Measurements from ENCODE around the gene HINFP. TPM values are rescaled to one million over a fixed set of nuclear protein-coding genes. Genes with fewer than 3 reads are reported as not detected.

HINFP gene
- total RNA-seq, 1 experiment from 2014 or later, result 38.1 TPM

DNA sequence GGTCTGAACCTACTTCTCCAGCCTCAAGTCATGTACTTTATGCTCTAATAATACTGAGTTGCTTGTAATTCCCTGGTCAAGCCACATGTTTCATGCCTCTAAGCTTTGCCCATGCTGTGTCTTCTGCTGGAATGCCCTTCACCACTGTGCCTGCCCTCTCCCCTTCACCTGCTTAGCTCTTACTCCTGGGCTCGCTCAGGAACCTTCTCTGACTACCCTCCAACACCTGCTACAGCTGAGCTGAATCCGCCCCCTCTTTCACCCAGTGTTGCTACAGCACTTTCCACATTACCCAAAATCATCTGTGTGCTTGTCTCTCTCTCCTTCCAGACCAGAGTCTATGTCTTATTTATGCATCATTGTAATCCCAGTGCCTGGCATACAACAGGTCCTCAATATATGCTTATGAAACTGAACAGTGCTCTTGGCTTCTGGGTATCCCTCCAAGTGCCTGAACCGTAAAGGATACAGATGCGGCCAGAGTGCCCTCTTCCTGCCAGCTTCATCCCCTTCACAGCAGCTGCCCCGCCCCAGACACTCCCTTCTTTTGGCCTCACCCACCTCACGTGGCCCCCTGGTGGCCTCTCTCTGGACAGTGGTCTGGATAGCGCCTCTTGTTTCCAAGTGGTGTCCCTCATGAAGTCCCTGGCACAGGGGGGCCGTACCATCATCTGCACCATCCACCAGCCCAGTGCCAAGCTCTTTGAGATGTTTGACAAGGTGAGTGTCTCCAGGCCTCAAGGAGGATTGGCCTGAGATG is 34.5 kb downstream of the HINFP start:
- ChIA-PET POLR2A (interaction anchor here (1.1 kb wide), 1 partner anchor 11 kb away, joined by 3 read pairs; no protein-coding TSS in a partner anchor), RAD21 (ENCODE audit: low non-redundant PET in 1 of 2, low total read pairs in 2 of 2, uncharacterized antibody in 2 of 2, unreplicated experiment in 2 of 2) (no interaction called here), CTCF (interaction anchor here (0.9 to 1.7 kb wide), 7 partner anchors 8 to 182 kb away, joined by 3 to 7 read pairs (median 4); partner anchors contain the start of gene CBL)
- no TSS peak for BruUV-seq (replicated peaks)
- no peak overlapping the region for H3K4me3 ChIP-seq (replicated peaks in 1 of 2; ENCODE audit: low read depth in 1 of 2, low read length in 2 of 2)
- ATAC-seq (peak; percentile 94), DNase-seq (ENCODE audit: low read depth, low spot score) (peak; percentile 43)
- no peak overlapping the region for H3K27ac ChIP-seq (ENCODE audit: low read depth, low read length)
- intact Hi-C loops (cut with micrococcal nuclease), result no loop called here
- no peaks in the 10 kb centered on the region for H3K9me2 ChIP-seq (ENCODE audit: insufficient read depth)
- no peaks in the 10 kb centered on the region for H3K9me3 ChIP-seq (ENCODE audit: control insufficient read depth in 1 of 2, insufficient read depth in 1 of 2, low read depth in 1 of 2, low read length in 2 of 2)
- H3K36me3 ChIP-seq (ENCODE audit: control insufficient read depth in 1 of 2, insufficient read depth in 2 of 2, low read length in 2 of 2), result no peaks in the 10 kb centered on the region
- H3K4me2 ChIP-seq (ENCODE audit: low read length), result peak overlapping the region; percentile 38; the same call in 1 of the 2 replicates
- TF ChIP-seq CTCF (IDR thresholded peaks at IDR 0.05 in 2 of 3, conservative IDR thresholded peaks at IDR 0.05 in 1 of 3; ENCODE audit: borderline replicate concordance in 1 of 3, insufficient read depth in 1 of 3, low read depth in 2 of 3, low read length in 2 of 3) (peak; percentile 58 to 65 (median 60); a peak in 5 of 6 replicates), ZNF274 (IDR thresholded peaks at IDR 0.05; ENCODE audit: low read depth, low read length) (no peak)
- peaks cover 8 to 11% of the 10 kb centered on the region in 2 experiments; a peak in 3 of 4 replicates for H3K4me1 ChIP-seq (ENCODE audit: control insufficient read depth in 1 of 2, insufficient read depth in 2 of 2, low read length in 2 of 2)
- H4K20me1 ChIP-seq (ENCODE audit: insufficient read depth), result no peaks in the 10 kb centered on the region
- no peaks in the 10 kb centered on the region for H3K79me2 ChIP-seq (ENCODE audit: insufficient read depth, low read length)
- no peak overlapping the region for H2AFZ ChIP-seq (ENCODE audit: low read depth, low read length, poor library complexity, severe bottlenecking)
- H3K27me3 ChIP-seq (ENCODE audit: insufficient read depth, low read length), result no peaks in the 10 kb centered on the region
- H3K9ac ChIP-seq (ENCODE audit: low read length), result no peak overlapping the region

DNA sequence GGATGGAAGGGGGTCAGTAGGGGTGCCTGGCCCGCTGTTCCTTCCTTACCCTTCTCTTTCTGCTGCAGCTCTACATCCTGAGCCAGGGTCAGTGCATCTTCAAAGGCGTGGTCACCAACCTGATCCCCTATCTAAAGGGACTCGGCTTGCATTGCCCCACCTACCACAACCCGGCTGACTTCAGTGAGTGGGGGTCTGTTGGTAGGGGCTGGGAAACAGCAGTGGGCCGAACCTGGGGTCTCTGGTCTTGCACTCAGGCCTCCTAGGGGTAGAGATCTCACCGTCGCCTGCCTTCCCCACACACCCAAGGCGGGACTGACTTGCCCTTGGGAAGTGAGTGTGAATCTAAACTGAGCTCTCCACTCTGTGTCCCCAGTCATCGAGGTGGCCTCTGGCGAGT is 35.1 kb downstream of the HINFP start:
- ChIA-PET POLR2A (no interaction called here), CTCF (interaction anchor here (1.0 to 1.6 kb wide), 5 partner anchors 9 to 182 kb away, joined by 3 to 6 read pairs (median 3); partner anchors contain the start of gene CBL), RAD21 (ENCODE audit: low non-redundant PET in 1 of 2, low total read pairs in 2 of 2, uncharacterized antibody in 2 of 2, unreplicated experiment in 2 of 2) (no interaction called here)
- no peaks in the 10 kb centered on the region for H3K9me3 ChIP-seq (ENCODE audit: control insufficient read depth in 1 of 2, insufficient read depth in 1 of 2, low read depth in 1 of 2, low read length in 2 of 2)
- no peak overlapping the region for H3K9ac ChIP-seq (ENCODE audit: low read length)
- ATAC-seq (no peak), DNase-seq (ENCODE audit: low read depth, low spot score) (no peak)
- peak overlapping the region; percentile 38; the same call in 1 of the 2 replicates for H3K4me2 ChIP-seq (ENCODE audit: low read length)
- no peak overlapping the region for H3K27ac ChIP-seq (ENCODE audit: low read depth, low read length)
- H4K20me1 ChIP-seq (ENCODE audit: insufficient read depth), result no peaks in the 10 kb centered on the region
- H3K36me3 ChIP-seq (ENCODE audit: control insufficient read depth in 1 of 2, insufficient read depth in 2 of 2, low read length in 2 of 2), result no peaks in the 10 kb centered on the region
- H2AFZ ChIP-seq (ENCODE audit: low read depth, low read length, poor library complexity, severe bottlenecking), result no peak overlapping the region
- H3K4me1 ChIP-seq (ENCODE audit: control insufficient read depth in 1 of 2, insufficient read depth in 2 of 2, low read length in 2 of 2), result peaks cover 8 to 11% of the 10 kb centered on the region in 2 experiments; a peak in 3 of 4 replicates
- intact Hi-C loops (cut with micrococcal nuclease), result no loop called here
- H3K9me2 ChIP-seq (ENCODE audit: insufficient read depth), result no peaks in the 10 kb centered on the region
- H3K79me2 ChIP-seq (ENCODE audit: insufficient read depth, low read length), result no peaks in the 10 kb centered on the region
- no peak overlapping the region for H3K4me3 ChIP-seq (replicated peaks in 1 of 2; ENCODE audit: low read depth in 1 of 2, low read length in 2 of 2)
- TF ChIP-seq TCF7L2 (IDR thresholded peaks at IDR 0.05; ENCODE audit: borderline replicate concordance, extremely low read depth, insufficient read depth, insufficient read length) (no peak), CBX3 (IDR thresholded peaks at IDR 0.05; ENCODE audit: low read depth) (no peak), EGR1 (IDR thresholded peaks at IDR 0.05; ENCODE audit: low read depth) (no peak), POLR2AphosphoS5 (IDR thresholded peaks at IDR 0.05; ENCODE audit: low read depth, low read length) (no peak), JUND (IDR thresholded peaks at IDR 0.05) (no peak), CTCF (IDR thresholded peaks at IDR 0.05 in 2 of 3, conservative IDR thresholded peaks at IDR 0.05 in 1 of 3; ENCODE audit: borderline replicate concordance in 1 of 3, insufficient read depth in 1 of 3, low read depth in 2 of 3, low read length in 2 of 3) (peak in 1 of 3 experiments; percentile 5; a peak in 1 of 6 replicates)
- H3K27me3 ChIP-seq (ENCODE audit: insufficient read depth, low read length), result no peaks in the 10 kb centered on the region
- no TSS peak for BruUV-seq (replicated peaks)

Data from HCT116 (cell line).